CD4-positive, alpha-beta T cell (primary cell): ENCODE results near the gene CEACAM8. TPM values are rescaled to one million over a fixed set of nuclear protein-coding genes. Genes with fewer than 3 reads are reported as not detected.
A peak's percentile ranks its signal among the peaks of the same experiment; 100 is the strongest.

Experiments
- ATAC-seq: fragments of 200-7000 bp; cut with Tn5 transposase; one replicate; pipeline ENCODE4 v1.10.0; 2022; ENCODE audit warnings: mild to moderate bottlenecking; ENCODE audit not compliant: poor library complexity
- CTCF ChIA-PET: fragments of 350-600 bp; sonication (Branson Sonifier 250); formaldehyde crosslinking; loops from one replicate; lab custom pipeline; 2021; ENCODE audit warnings: antibody characterized with exemption, inconsistent platforms; lab: Charles Lee
- POLR2A ChIA-PET: fragments of 350-600 bp; sonication (Branson Sonifier 250); formaldehyde crosslinking; loops from one replicate; lab custom pipeline; 2021; ENCODE audit warnings: antibody characterized with exemption, inconsistent platforms; lab: Charles Lee
- DNase-seq, 14 experiments: peaks; one replicate each; pipeline ENCODE4 v3.0.0-alpha.2; 2013 to 2020; ENCODE audit warnings: mixed read lengths in 2 of 14
- H3K27ac ChIP-seq, 2 donors: one replicate each; pipeline versions ENCODE4 v1.5.1 to v1.7.0; 2013; ENCODE audit warnings: low read length in 2 of 2, low read depth in 1 of 2, mild to moderate bottlenecking in 1 of 2
- H3K27me3 ChIP-seq, 2 experiments: 1 replicate in 1 of 2; 2 replicates in 1 of 2; pipeline versions ENCODE4 v1.6.1 to v1.7.0; 2013; ENCODE audit warnings: low read length in 2 of 2, control low read depth in 1 of 2, mild to moderate bottlenecking in 1 of 2, moderate library complexity in 1 of 2; ENCODE audit not compliant: insufficient read depth in 2 of 2, control insufficient read depth in 1 of 2
- H3K36me3 ChIP-seq: one replicate; pipeline ENCODE4 v1.6.1; 2013; ENCODE audit warnings: low read length, control low read depth; ENCODE audit not compliant: insufficient read depth
- H3K4me1 ChIP-seq: one replicate; pipeline ENCODE4 v1.6.1; 2013; ENCODE audit warnings: low read length, control low read depth; ENCODE audit not compliant: insufficient read depth
- H3K4me3 ChIP-seq: one replicate; pipeline ENCODE4 v1.5.1; 2013; ENCODE audit warnings: mild to moderate bottlenecking, low read length, moderate library complexity
- H3K9me3 ChIP-seq, 2 experiments: 1 replicate in 1 of 2; 2 replicates in 1 of 2; pipeline versions ENCODE4 v1.6.1 to v1.7.0; 2013; ENCODE audit warnings: low read length in 2 of 2, mild to moderate bottlenecking in 2 of 2, control low read depth in 1 of 2, moderate library complexity in 1 of 2; ENCODE audit not compliant: control insufficient read depth in 1 of 2, insufficient read depth in 1 of 2
- H3K27ac Mint-ChIP-seq: one replicate; pipeline ENCODE4 v1.8.0; 2020; ENCODE audit warnings: mixed read lengths
- H3K27me3 Mint-ChIP-seq: one replicate; pipeline ENCODE4 v1.8.0; 2021; ENCODE audit warnings: mixed read lengths
- H3K36me3 Mint-ChIP-seq: one replicate; pipeline ENCODE4 v1.8.0; 2021; ENCODE audit warnings: low read depth, mixed read lengths
- H3K4me1 Mint-ChIP-seq: one replicate; pipeline ENCODE4 v1.8.0; 2021; ENCODE audit warnings: low read depth, mixed read lengths
- H3K4me3 Mint-ChIP-seq: one replicate; pipeline ENCODE4 v1.8.0; 2020; ENCODE audit warnings: mild to moderate bottlenecking, mixed read lengths
- H3K9me3 Mint-ChIP-seq: one replicate; pipeline ENCODE4 v1.8.0; 2020; ENCODE audit warnings: mixed read lengths
- intact Hi-C, 2 experiments: fragments of 100-400 bp; cut with DNase I in 1 of 2; cut with micrococcal nuclease in 1 of 2; formaldehyde crosslinking; loops; one replicate each; pipeline versions ENCODE4 v1.15.1 to v1.9.0; 2023 to 2025; cut with DNase I, micrococcal nuclease
- total RNA-seq, 174 experiments: library from RNA in 2 of 174; stranded (reverse) in 2 of 174; gene quantifications; one replicate each; pipeline ENCODE4 v1.2.3 and lab custom pipeline; 2021 to 2026
- TF ChIP-seq, protein P1 (sequence below): fragments of 200-600 bp; IDR thresholded peaks from one replicate; pipeline ENCODE4 v1.8.0; 2022; ENCODE audit warnings: antibody characterized with exemption, mild to moderate bottlenecking

The CEACAM8 gene
- total RNA-seq, 2 experiments from 2014 or later: not detected

DNA sequence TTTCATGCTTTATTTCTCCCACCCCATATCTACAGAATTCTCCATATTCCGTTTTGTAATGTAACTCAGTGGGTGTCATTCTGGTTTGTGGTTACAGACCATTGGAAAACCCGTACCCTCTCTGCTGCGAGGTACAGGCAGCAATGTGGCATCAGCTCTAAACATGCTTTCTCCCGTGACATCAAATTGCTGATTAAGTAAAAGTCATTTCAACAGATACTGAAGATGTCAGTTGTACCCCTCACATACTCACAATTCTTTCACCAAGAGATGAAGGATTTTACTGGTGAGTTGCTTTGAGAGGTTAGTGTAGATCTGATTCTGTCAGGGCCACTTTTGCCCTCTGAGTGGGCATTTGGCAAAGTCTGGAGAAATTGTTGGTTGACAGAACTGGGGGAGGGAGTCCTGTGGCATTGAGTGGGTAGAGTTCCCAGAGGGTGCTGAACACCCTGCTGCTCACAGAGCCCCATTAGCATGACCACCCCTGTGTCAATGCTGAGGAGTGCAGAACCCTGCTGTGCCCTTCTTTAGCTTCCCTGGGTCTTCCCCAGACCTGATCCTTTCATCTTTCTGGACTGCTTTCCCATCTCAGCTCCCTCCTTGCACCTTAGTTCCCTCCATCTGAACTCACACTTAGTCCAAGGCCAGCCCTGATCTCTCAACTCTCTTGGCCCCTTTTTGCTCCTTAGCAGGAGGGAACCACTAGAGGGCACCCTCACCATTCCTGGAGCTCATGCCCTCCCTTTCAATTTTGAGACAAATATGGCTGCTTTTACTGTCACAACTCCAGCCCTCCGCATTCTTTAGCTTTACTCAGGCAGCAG is 39.9 kb upstream of the CEACAM8 start:
- Histone ChIP-seq H3K36me3 (no peaks in the 10 kb centered on the region), H3K4me1 (no peaks in the 10 kb centered on the region), H3K27me3 (peaks cover 4% of the 10 kb centered on the region in 2 experiments), H3K27ac (no peak overlapping the region), H3K4me3 (no peak overlapping the region), H3K9me3 (peaks cover 0 to under 1% of the 10 kb centered on the region in 2 experiments)
- TF ChIP-seq, protein P1, sequence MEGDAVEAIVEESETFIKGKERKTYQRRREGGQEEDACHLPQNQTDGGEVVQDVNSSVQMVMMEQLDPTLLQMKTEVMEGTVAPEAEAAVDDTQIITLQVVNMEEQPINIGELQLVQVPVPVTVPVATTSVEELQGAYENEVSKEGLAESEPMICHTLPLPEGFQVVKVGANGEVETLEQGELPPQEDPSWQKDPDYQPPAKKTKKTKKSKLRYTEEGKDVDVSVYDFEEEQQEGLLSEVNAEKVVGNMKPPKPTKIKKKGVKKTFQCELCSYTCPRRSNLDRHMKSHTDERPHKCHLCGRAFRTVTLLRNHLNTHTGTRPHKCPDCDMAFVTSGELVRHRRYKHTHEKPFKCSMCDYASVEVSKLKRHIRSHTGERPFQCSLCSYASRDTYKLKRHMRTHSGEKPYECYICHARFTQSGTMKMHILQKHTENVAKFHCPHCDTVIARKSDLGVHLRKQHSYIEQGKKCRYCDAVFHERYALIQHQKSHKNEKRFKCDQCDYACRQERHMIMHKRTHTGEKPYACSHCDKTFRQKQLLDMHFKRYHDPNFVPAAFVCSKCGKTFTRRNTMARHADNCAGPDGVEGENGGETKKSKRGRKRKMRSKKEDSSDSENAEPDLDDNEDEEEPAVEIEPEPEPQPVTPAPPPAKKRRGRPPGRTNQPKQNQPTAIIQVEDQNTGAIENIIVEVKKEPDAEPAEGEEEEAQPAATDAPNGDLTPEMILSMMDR: peak; percentile 30
- ChIA-PET POLR2A (no interaction called here), CTCF (no interaction called here)
- intact Hi-C loops: no loop called here
- peak in 8 of 14 experiments; percentile 6 to 45 (median 10) for DNase-seq
- Mint-ChIP-seq H3K27ac (no peak overlapping the region), H3K27me3 (peaks cover 29% of the 10 kb centered on the region), H3K9me3 (no peaks in the 10 kb centered on the region), H3K4me1 (no peaks in the 10 kb centered on the region), H3K4me3 (no peak overlapping the region), H3K36me3 (no peaks in the 10 kb centered on the region)
- no peak for ATAC-seq

DNA sequence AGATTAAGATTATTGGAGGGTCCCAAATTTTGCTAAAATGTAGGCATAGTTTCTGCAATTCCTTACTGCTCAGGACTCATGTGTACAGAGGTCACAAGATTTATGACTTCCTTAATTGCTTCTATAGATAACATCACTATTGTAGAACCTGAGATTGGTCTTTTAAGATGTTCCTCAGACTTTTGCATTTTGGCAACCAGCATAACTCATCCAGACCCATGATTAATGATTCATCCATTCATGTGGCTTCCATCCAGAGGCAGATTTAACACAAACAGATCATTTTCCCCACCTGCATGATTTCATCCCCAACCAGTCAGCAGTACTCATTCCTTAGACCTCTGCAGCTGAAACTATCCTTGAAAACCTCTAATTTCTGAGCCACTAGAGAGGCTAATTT is 34.5 kb upstream of the CEACAM8 start:
- Histone ChIP-seq H3K4me1 (no peaks in the 10 kb centered on the region), H3K27ac (no peak overlapping the region), H3K9me3 (no peaks in the 10 kb centered on the region), H3K4me3 (no peak overlapping the region), H3K36me3 (no peaks in the 10 kb centered on the region), H3K27me3 (peaks cover 0 to 13% of the 10 kb centered on the region in 2 experiments)
- ChIA-PET CTCF (no interaction called here), POLR2A (no interaction called here)
- ATAC-seq (no peak), DNase-seq (no peak)
- intact Hi-C loops: no loop called here
- TF ChIP-seq, protein P1: no peak
- Mint-ChIP-seq H3K27ac (no peak overlapping the region), H3K4me3 (no peak overlapping the region), H3K4me1 (no peaks in the 10 kb centered on the region), H3K27me3 (peaks cover 33% of the 10 kb centered on the region), H3K9me3 (no peaks in the 10 kb centered on the region), H3K36me3 (no peaks in the 10 kb centered on the region)

DNA sequence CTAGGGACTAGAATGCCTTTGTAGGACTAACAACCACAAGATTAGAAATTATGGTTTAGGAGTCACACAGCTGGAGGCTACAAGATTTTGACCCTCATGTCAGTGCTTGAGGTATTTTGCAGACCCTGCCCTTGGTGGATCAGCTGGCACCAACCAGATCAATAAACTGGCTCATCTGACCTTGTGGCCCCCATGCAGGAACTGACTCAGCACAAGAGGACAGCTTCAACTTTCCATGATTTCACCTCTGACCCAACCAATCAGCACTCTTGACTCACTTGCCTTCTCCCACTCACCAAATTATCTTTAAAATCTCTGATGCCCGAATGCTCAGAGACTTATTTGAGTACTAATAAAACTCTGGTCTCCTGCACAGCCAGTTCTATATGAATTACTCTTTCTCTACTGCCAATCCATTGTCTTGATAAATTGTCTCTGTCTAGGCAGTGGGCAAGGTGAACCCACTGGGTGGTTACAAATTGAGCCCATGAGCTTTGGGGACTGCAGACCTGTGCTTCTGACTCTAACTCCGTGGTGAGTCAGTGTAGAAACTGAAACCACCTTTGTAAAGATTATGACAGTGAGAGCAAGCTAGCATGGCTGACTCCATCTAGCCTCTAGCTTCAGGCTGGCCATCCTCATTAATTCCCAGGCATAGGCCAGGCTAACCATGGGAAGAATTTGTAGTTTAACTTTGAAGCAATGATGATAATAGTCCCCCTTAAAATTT is 33.9 kb upstream of the CEACAM8 start:
- H3K27ac ChIP-seq: no peak overlapping the region
- Mint-ChIP-seq H3K36me3 (no peaks in the 10 kb centered on the region), H3K9me3 (no peaks in the 10 kb centered on the region), H3K4me3 (no peak overlapping the region), H3K27me3 (peaks cover 33% of the 10 kb centered on the region), H3K4me1 (no peaks in the 10 kb centered on the region), H3K27ac (no peak overlapping the region)
- POLR2A ChIA-PET: interaction anchor here (0.7 kb wide), 1 partner anchor 164 kb away, joined by 3 read pairs; no protein-coding TSS in a partner anchor
- ATAC-seq: no peak
- no peak for DNase-seq
- no peak overlapping the region for H3K4me3 ChIP-seq
- intact Hi-C loops: no loop called here
- CTCF ChIA-PET: no interaction called here
- H3K9me3 ChIP-seq: no peaks in the 10 kb centered on the region
- no peaks in the 10 kb centered on the region for H3K4me1 ChIP-seq
- H3K27me3 ChIP-seq: peaks cover 0 to 13% of the 10 kb centered on the region in 2 experiments
- no peaks in the 10 kb centered on the region for H3K36me3 ChIP-seq
- TF ChIP-seq, protein P1: no peak
